ENCODE results near the gene SIRT5. TPM values are rescaled to one million over a fixed set of nuclear protein-coding genes. Genes with fewer than 3 reads are reported as not detected.

The SIRT5 gene
- 10.0 TPM for total RNA-seq
- polyA plus RNA-seq (ENCODE audit: insufficient read depth in 1 of 8, insufficient read length in 8 of 8, low replicate concordance in 1 of 8) = 10 to 100 TPM in 2 of 8 donors, 1 to 10 TPM in 6; 6.0 to 10.4 (median 8.2) TPM
- long read RNA-seq, donor 1 = 0 reads
- long read RNA-seq, donor 2 = 0 reads
- long read RNA-seq, donor 3 = 0 reads
- long read RNA-seq, donor 4 = 0 reads
- long read RNA-seq, donor 5 = 0 reads
- long read RNA-seq, donor 6, full-length matches to known transcripts = 1 of 1 reads
- long read RNA-seq, donor 6, partial matches to known transcripts = 0 of 1 reads
- long read RNA-seq, donor 6, other reads (novel, unspliced or antisense) = 0 of 1 reads
- long read RNA-seq, donor 7, partial matches to known transcripts = 0 of 1 reads
- long read RNA-seq, donor 7, other reads (novel, unspliced or antisense) = 0 of 1 reads
- long read RNA-seq, donor 8 = 0 reads
- long read RNA-seq, donor 9 = 0 reads
- long read RNA-seq, donor 10 = 0 reads
- long read RNA-seq, donor 11, full-length matches to known transcripts = 1 of 1 reads
- long read RNA-seq, donor 11, partial matches to known transcripts = 0 of 1 reads
- long read RNA-seq, donor 11, other reads (novel, unspliced or antisense) = 0 of 1 reads

DNA sequence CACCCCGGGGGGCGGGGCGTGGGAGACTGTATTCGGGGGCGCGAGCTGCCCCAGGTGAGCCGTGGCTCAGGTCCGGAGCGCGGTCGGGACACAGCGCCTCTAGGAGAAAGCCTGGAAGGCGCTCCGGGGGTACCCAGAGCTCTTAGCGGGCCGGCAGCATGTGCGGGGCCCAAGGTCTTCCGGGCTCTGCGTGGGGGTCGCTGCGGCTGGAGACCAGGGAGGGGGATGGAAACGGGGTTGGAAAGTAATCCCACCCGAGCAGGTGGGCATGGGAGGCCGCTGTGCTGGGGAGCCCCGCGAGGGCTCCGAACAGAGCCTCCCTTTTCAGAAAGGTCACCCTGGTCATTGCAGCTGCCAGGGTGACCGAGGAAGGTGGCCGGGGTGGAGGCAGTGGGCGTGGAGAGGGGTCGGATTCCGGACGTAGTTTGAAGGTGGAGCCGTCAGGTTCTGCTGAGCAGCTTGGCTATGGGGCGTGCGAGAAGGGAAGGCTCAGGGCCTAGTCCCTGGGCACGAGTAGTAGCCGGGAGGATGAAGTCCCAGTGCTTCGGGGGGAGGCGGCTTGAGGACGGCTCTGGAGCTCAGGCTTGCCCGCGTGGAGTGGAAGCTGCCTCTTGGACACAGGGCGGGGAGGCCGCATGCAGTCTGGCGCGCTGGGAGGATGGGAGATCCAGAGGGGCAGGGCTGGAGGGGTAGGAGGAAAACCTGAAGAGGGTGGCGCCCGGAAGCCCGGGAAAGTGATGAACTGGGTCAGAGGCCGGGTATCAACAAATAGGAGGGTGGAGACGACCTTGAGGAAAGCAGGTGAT lies at the start of gene SIRT5:
Gene SIRT5 (plus strand): TSS at position 31 of the 806 bp plus-strand sequence. CDS start 9,510 bp downstream, outside the sequence.
- DNase-seq = peak; percentile 84
- under 1% methylated on average over 52 of the region's 52 CpGs for WGBS (ENCODE audit: insufficient coverage)

GRCh38 chr6:13524801-13525508 lies 49.4 kb upstream of the SIRT5 start:
- Histone ChIP-seq H3K27ac (ENCODE audit: low read length) (no peak overlapping the region), H3K36me3 (ENCODE audit: control insufficient read depth, insufficient read depth, low read length) (no peaks in the 10 kb centered on the region), H3K4me1 (ENCODE audit: control insufficient read depth, insufficient read depth, low read length) (peaks cover 10% of the 10 kb centered on the region), H3K27me3 (ENCODE audit: control insufficient read depth, insufficient read depth, low read length) (no peaks in the 10 kb centered on the region), H3K9me3 (replicated peaks; ENCODE audit: control insufficient read depth, low read depth, low read length) (no peaks in the 10 kb centered on the region), H3K4me3 (ENCODE audit: low read length) (no peak overlapping the region)
- WGBS (ENCODE audit: insufficient coverage) = 95% methylated on average over 10 of the region's 12 CpGs
- no peak for DNase-seq

More for the DNA sequence above, at the start of gene SIRT5:
- Histone ChIP-seq H3K27me3 (ENCODE audit: control insufficient read depth, insufficient read depth, low read length) (no peaks in the 10 kb centered on the region), H3K36me3 (ENCODE audit: control insufficient read depth, insufficient read depth, low read length) (peaks cover 3% of the 10 kb centered on the region), H3K4me1 (ENCODE audit: control insufficient read depth, insufficient read depth, low read length) (peaks cover 9% of the 10 kb centered on the region), H3K9me3 (replicated peaks; ENCODE audit: control insufficient read depth, low read depth, low read length) (no peaks in the 10 kb centered on the region), H3K4me3 (ENCODE audit: low read length) (peak within 1 kb of the TSS; percentile 97), H3K27ac (ENCODE audit: low read length) (peak within 1 kb of the TSS; percentile 97)

DNA sequence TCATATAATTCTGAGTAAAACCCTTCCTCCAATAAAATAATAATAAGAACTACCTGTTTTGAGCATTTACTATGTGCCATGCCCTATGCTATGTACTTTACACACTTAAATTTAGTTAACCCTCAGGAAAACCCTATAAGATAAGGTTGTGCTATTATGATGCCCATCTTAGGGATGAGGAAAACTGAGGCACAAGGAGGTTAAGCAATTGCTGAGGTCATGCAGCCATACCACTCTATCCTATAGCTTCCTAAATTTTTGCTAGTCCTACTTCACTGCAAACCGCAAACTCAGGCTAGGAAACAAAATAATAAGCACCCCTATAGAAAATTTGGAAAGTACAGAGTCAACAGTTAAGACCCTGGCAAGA lies 48.1 kb upstream of the SIRT5 start:
- Histone ChIP-seq H3K36me3 (ENCODE audit: control insufficient read depth, insufficient read depth, low read length) (no peaks in the 10 kb centered on the region), H3K4me3 (ENCODE audit: low read length) (no peak overlapping the region), H3K4me1 (ENCODE audit: control insufficient read depth, insufficient read depth, low read length) (peaks cover 10% of the 10 kb centered on the region), H3K27ac (ENCODE audit: low read length) (no peak overlapping the region), H3K9me3 (replicated peaks; ENCODE audit: control insufficient read depth, low read depth, low read length) (no peaks in the 10 kb centered on the region), H3K27me3 (ENCODE audit: control insufficient read depth, insufficient read depth, low read length) (no peaks in the 10 kb centered on the region)
- WGBS (ENCODE audit: insufficient coverage) = no CpG with 5 or more reads among the region's 1 CpG
- DNase-seq = no peak

GRCh38 chr6:13526727-13527670 lies 47.4 kb upstream of the SIRT5 start:
- Histone ChIP-seq H3K4me1 (ENCODE audit: control insufficient read depth, insufficient read depth, low read length) (peaks cover 10% of the 10 kb centered on the region), H3K9me3 (replicated peaks; ENCODE audit: control insufficient read depth, low read depth, low read length) (no peaks in the 10 kb centered on the region), H3K27ac (ENCODE audit: low read length) (peak overlapping the region; percentile 22), H3K27me3 (ENCODE audit: control insufficient read depth, insufficient read depth, low read length) (no peaks in the 10 kb centered on the region), H3K36me3 (ENCODE audit: control insufficient read depth, insufficient read depth, low read length) (no peaks in the 10 kb centered on the region), H3K4me3 (ENCODE audit: low read length) (no peak overlapping the region)
- 67% methylated on average over 7 of the region's 17 CpGs for WGBS (ENCODE audit: insufficient coverage)
- peak; percentile 64 for DNase-seq

DNA sequence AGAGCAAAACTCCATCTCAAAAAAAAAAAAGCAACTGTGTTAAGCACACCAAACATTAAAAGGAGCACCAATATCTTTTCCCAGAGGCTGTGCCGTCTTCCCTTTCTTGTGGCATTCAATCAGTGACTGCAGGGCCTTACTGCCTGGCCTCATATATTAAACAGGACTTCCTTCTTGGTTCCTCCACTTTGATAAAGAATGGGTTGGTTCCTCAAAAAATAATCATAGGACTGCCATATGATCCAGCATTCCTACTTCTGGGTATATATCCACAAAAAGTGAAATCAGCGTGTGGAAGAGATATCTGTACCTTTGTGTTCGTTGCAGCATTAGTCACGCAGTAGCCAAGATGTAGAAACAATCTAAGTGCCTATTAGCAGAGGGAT lies 46.7 kb upstream of the SIRT5 start:
- Histone ChIP-seq H3K27ac (ENCODE audit: low read length) (no peak overlapping the region), H3K36me3 (ENCODE audit: control insufficient read depth, insufficient read depth, low read length) (no peaks in the 10 kb centered on the region), H3K9me3 (replicated peaks; ENCODE audit: control insufficient read depth, low read depth, low read length) (no peaks in the 10 kb centered on the region), H3K27me3 (ENCODE audit: control insufficient read depth, insufficient read depth, low read length) (no peaks in the 10 kb centered on the region), H3K4me3 (ENCODE audit: low read length) (no peak overlapping the region), H3K4me1 (ENCODE audit: control insufficient read depth, insufficient read depth, low read length) (peaks cover 10% of the 10 kb centered on the region)
- WGBS (ENCODE audit: insufficient coverage) = 88% methylated on average over 1 of the region's 4 CpGs
- no peak for DNase-seq

GRCh38 chr6:13528232-13528631 lies 46.2 kb upstream of the SIRT5 start:
- Histone ChIP-seq H3K4me1 (ENCODE audit: control insufficient read depth, insufficient read depth, low read length) (peaks cover 10% of the 10 kb centered on the region), H3K9me3 (replicated peaks; ENCODE audit: control insufficient read depth, low read depth, low read length) (no peaks in the 10 kb centered on the region), H3K36me3 (ENCODE audit: control insufficient read depth, insufficient read depth, low read length) (no peaks in the 10 kb centered on the region), H3K4me3 (ENCODE audit: low read length) (no peak overlapping the region), H3K27me3 (ENCODE audit: control insufficient read depth, insufficient read depth, low read length) (no peaks in the 10 kb centered on the region), H3K27ac (ENCODE audit: low read length) (no peak overlapping the region)
- no CpG with 5 or more reads among the region's 3 CpGs for whole genome bisulfite sequencing (ENCODE audit: insufficient coverage)
- peak; percentile 24 for DNase-seq

- DNase-seq = no peak
- Histone ChIP-seq H3K27me3 (ENCODE audit: control insufficient read depth, insufficient read depth, low read length) (no peaks in the 10 kb centered on the region), H3K4me3 (ENCODE audit: low read length) (no peak overlapping the region), H3K36me3 (ENCODE audit: control insufficient read depth, insufficient read depth, low read length) (no peaks in the 10 kb centered on the region), H3K27ac (ENCODE audit: low read length) (no peak overlapping the region), H3K4me1 (ENCODE audit: control insufficient read depth, insufficient read depth, low read length) (peaks cover 10% of the 10 kb centered on the region), H3K9me3 (replicated peaks; ENCODE audit: control insufficient read depth, low read depth, low read length) (no peaks in the 10 kb centered on the region)
- 64% methylated on average over 3 of the region's 8 CpGs for WGBS (ENCODE audit: insufficient coverage)
Measured at GRCh38 chr6:13528777-13529343, 45.5 kb upstream of the SIRT5 start.

- Histone ChIP-seq H3K36me3 (ENCODE audit: control insufficient read depth, insufficient read depth, low read length) (no peaks in the 10 kb centered on the region), H3K9me3 (replicated peaks; ENCODE audit: control insufficient read depth, low read depth, low read length) (no peaks in the 10 kb centered on the region), H3K27me3 (ENCODE audit: control insufficient read depth, insufficient read depth, low read length) (no peaks in the 10 kb centered on the region), H3K4me3 (ENCODE audit: low read length) (no peak overlapping the region), H3K4me1 (ENCODE audit: control insufficient read depth, insufficient read depth, low read length) (peaks cover 2% of the 10 kb centered on the region), H3K27ac (ENCODE audit: low read length) (no peak overlapping the region)
- 42% methylated on average over 4 of the region's 4 CpGs for WGBS (ENCODE audit: insufficient coverage)
- no peak for DNase-seq
Measured at GRCh38 chr6:13531956-13532355, 42.4 kb upstream of the SIRT5 start.

- no peak overlapping the region for H3K4me3 ChIP-seq (ENCODE audit: low read length)
- no peak overlapping the region for H3K27ac ChIP-seq (ENCODE audit: low read length)
- no peaks in the 10 kb centered on the region for H3K9me3 ChIP-seq (replicated peaks; ENCODE audit: control insufficient read depth, low read depth, low read length)
- no peaks in the 10 kb centered on the region for H3K4me1 ChIP-seq (ENCODE audit: control insufficient read depth, insufficient read depth, low read length)
- DNase-seq = no peak
- no peaks in the 10 kb centered on the region for H3K27me3 ChIP-seq (ENCODE audit: control insufficient read depth, insufficient read depth, low read length)
- WGBS (ENCODE audit: insufficient coverage) = 72% methylated on average over 3 of the region's 3 CpGs
- H3K36me3 ChIP-seq (ENCODE audit: control insufficient read depth, insufficient read depth, low read length) = no peaks in the 10 kb centered on the region
Measured at GRCh38 chr6:13534536-13534935, 39.9 kb upstream of the SIRT5 start.
